SK-N-SH (cell line): ENCODE data around the gene MPP4.

ENCODE experiments used
- CTCF ChIP-seq: fragments of 200-600 bp; sonication (generic); IDR thresholded peaks from 2 replicates; pipeline ENCODE4 v1.6.1; 2017; ENCODE audit warnings: antibody characterized with exemption, mild to moderate bottlenecking, moderate library complexity
- GATA2 ChIP-seq: sonication (generic); formaldehyde crosslinking; IDR thresholded peaks from 2 replicates; pipeline ENCODE4 v1.5.0; 2020; ENCODE audit warnings: mild to moderate bottlenecking, missing genetic modification reagents
- NRF1 ChIP-seq: IDR thresholded peaks from 2 replicates; pipeline ENCODE4 v1.6.1; 2012; ENCODE audit warnings: low read depth, mild to moderate bottlenecking, low read length
- POLR2AphosphoS5 ChIP-seq: IDR thresholded peaks from 2 replicates; pipeline ENCODE4 v1.6.1; 2012; ENCODE audit warnings: low read depth, low read length
- SIN3A ChIP-seq: IDR thresholded peaks from 2 replicates; pipeline ENCODE4 v1.6.1; 2012; ENCODE audit warnings: low read depth, mild to moderate bottlenecking, low read length, moderate library complexity, borderline replicate concordance
- USF1 ChIP-seq: IDR thresholded peaks from 2 replicates; pipeline ENCODE4 v1.4.0; 2012; ENCODE audit warnings: low read depth, borderline replicate concordance
- YY1 ChIP-seq: IDR thresholded peaks from 2 replicates; pipeline ENCODE4 v1.4.0; 2012; ENCODE audit warnings: low read depth, mild to moderate bottlenecking

GRCh38 chr2:201622306-201622970 lies 76.0 kb downstream of the MPP4 start:
- TF ChIP-seq GATA2 (CRISPR knock-in tag) (no peak), YY1 (no peak), CTCF (no peak), POLR2AphosphoS5 (no peak), SIN3A (no peak), USF1 (no peak), NRF1 (no peak)
